Neural cell (in vitro differentiated cells): ENCODE measurements around the gene HLA-DRB1. TPM values are rescaled to one million over a fixed set of nuclear protein-coding genes. Genes with fewer than 3 reads are reported as not detected.

Experiments used
- H2AFZ ChIP-seq: fragments of 200-600, 300-800 bp; sonication (generic), shearing (Covaris generic); 2 replicates; pipeline ENCODE4 v1.6.0; 2014; ENCODE audit warnings: low read depth, mild to moderate bottlenecking, antibody characterized with exemption, low read length, moderate library complexity
- H3F3A ChIP-seq: fragments of 200-600 bp; shearing (Covaris generic); 2 replicates; pipeline ENCODE4 v1.6.1; 2016; ENCODE audit warnings: mild to moderate bottlenecking, moderate library complexity, mixed read lengths, antibody characterized with exemption, low read length; ENCODE audit not compliant: insufficient read depth, poor library complexity, severe bottlenecking
- H3K27ac ChIP-seq: fragments of 200-600, 300-800 bp; sonication (generic), shearing (Covaris generic); 2 replicates; pipeline ENCODE4 v1.5.1; 2014; ENCODE audit warnings: mild to moderate bottlenecking, low read length, moderate library complexity
- H3K27me3 ChIP-seq: fragments of 300-800, 200-600 bp; sonication (generic), shearing (Covaris generic); 2 replicates; pipeline ENCODE4 v1.6.0; 2014; ENCODE audit warnings: mild to moderate bottlenecking, low read depth, low read length, moderate library complexity; ENCODE audit not compliant: insufficient read depth
- H3K36me3 ChIP-seq: fragments of 300-800, 200-600 bp; sonication (generic), shearing (Covaris generic); 2 replicates; pipeline ENCODE4 v1.5.1; 2014; ENCODE audit warnings: mild to moderate bottlenecking, antibody characterized with exemption, low read length, moderate library complexity; ENCODE audit not compliant: insufficient read depth
- H3K4me2 ChIP-seq: fragments of 300-800, 200-600 bp; sonication (generic), shearing (Covaris generic); 2 replicates; pipeline ENCODE4 v1.6.0; 2014; ENCODE audit warnings: mild to moderate bottlenecking, low read length
- H3K4me3 ChIP-seq: fragments of 300-800, 200-600 bp; sonication (generic), shearing (Covaris generic); 2 replicates; pipeline ENCODE4 v1.5.1; 2014; ENCODE audit warnings: mild to moderate bottlenecking, low read length, moderate library complexity
- H3K79me2 ChIP-seq: fragments of 200-600 bp; shearing (Covaris generic); replicated peaks from 2 replicates; pipeline ENCODE4 v1.6.0; 2014; ENCODE audit warnings: mild to moderate bottlenecking, low read length, moderate library complexity; ENCODE audit not compliant: insufficient read depth
- H3K9ac ChIP-seq: fragments of 300-800, 200-600 bp; sonication (generic), shearing (Covaris generic); 2 replicates; pipeline ENCODE4 v1.6.1; 2016; ENCODE audit warnings: mild to moderate bottlenecking, low read length, mixed read lengths
- H3K9me2 ChIP-seq: fragments of 200-600 bp; shearing (Covaris generic); 2 replicates; pipeline ENCODE4 v1.6.1; 2016; ENCODE audit warnings: mild to moderate bottlenecking, low read length, mixed read lengths; ENCODE audit not compliant: insufficient read depth
- H3K9me3 ChIP-seq: fragments of 200-600, 300-800 bp; sonication (generic), shearing (Covaris generic); 2 replicates; pipeline ENCODE4 v1.6.1; 2016; ENCODE audit warnings: mild to moderate bottlenecking, mixed run types, low read length, moderate library complexity, mixed read lengths
- H4K20me1 ChIP-seq: fragments of 200-600 bp; shearing (Covaris generic); 2 replicates; pipeline ENCODE4 v1.6.1; 2016; ENCODE audit warnings: mild to moderate bottlenecking, mixed run types; ENCODE audit not compliant: insufficient read depth
- EP300 ChIP-seq: fragments of 450-650 bp; conservative IDR thresholded peaks from 2 replicates; pipeline ENCODE4 v1.6.1; 2014; ENCODE audit warnings: antibody characterized with exemption, mild to moderate bottlenecking, moderate library complexity; ENCODE audit not compliant: poor library complexity, severe bottlenecking
- EZH2 ChIP-seq: fragments of 200-600, 300-800 bp; shearing (Covaris generic), sonication (generic); IDR thresholded peaks from 2 replicates; pipeline ENCODE4 v1.6.1; 2014; ENCODE audit warnings: antibody characterized with exemption, low read length, borderline replicate concordance, mild to moderate bottlenecking; ENCODE audit not compliant: insufficient read depth, poor library complexity, severe bottlenecking
- POLR2AphosphoS5 ChIP-seq: IDR thresholded peaks from 2 replicates; pipeline ENCODE4 v1.6.1; 2012
- RAD21 ChIP-seq: fragments of 450-650 bp; conservative IDR thresholded peaks from 2 replicates; pipeline ENCODE4 v1.6.1; 2014; ENCODE audit warnings: antibody characterized with exemption, mild to moderate bottlenecking, moderate library complexity
- SMC3 ChIP-seq: fragments of 450-650 bp; conservative IDR thresholded peaks from 2 replicates; pipeline ENCODE4 v1.6.1; 2014; ENCODE audit warnings: antibody characterized with exemption, mild to moderate bottlenecking, moderate library complexity; ENCODE audit not compliant: poor library complexity
- TAF1 ChIP-seq: IDR thresholded peaks from 2 replicates; pipeline ENCODE4 v1.6.1; 2012; ENCODE audit warnings: low read depth
- polyA plus RNA-seq: library from polyadenylated mRNA; depleted of rRNA; stranded (reverse); fragments of >200 nt; gene quantifications from 2 replicates; pipeline ENCODE4 v1.2.3, GENCODE V29; 2014
- TF ChIP-seq, protein P1 (sequence below): IDR thresholded peaks from 2 replicates; pipeline ENCODE4 v1.6.1; 2012; ENCODE audit warnings: borderline replicate concordance
- TF ChIP-seq, protein P2 (sequence below): fragments of 450-650 bp; IDR thresholded peaks from 2 replicates; pipeline ENCODE4 v1.5.1; 2014; ENCODE audit warnings: antibody characterized with exemption, mild to moderate bottlenecking, moderate library complexity; ENCODE audit not compliant: poor library complexity, severe bottlenecking

The HLA-DRB1 gene
- polyA plus RNA-seq, 1 donor from 2014 or later, result not detected

DNA sequence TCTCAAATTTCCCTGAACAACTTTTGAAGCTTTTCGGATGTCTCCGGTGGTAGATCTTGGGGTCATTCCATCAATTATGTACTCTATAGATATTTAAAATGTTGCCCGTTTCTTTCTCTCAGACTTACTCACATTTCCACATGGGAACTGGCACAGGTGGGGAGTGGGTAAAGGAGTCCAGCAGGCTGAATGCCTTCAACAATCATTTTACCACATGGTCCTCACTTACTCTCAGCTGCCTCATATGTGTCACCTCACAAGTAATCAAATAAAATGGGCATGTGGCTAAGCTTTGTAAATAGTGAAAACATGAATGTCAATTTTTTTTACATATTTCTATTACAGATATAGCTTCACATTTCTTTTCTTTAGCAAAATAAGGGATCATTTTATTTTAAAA is 48.2 kb upstream of the HLA-DRB1 start:
- no peaks in the 10 kb centered on the region for H3K36me3 ChIP-seq
- no peak overlapping the region for H3K4me3 ChIP-seq
- no peaks in the 10 kb centered on the region for H3K27me3 ChIP-seq
- no peak overlapping the region for H3K27ac ChIP-seq
- no peaks in the 10 kb centered on the region for H3K9me2 ChIP-seq
- H3K79me2 ChIP-seq, result no peaks in the 10 kb centered on the region
- no peak overlapping the region for H3K4me2 ChIP-seq
- H3K9me3 ChIP-seq, result no peaks in the 10 kb centered on the region
- H3F3A ChIP-seq, result no peaks in the 10 kb centered on the region
- H4K20me1 ChIP-seq, result no peaks in the 10 kb centered on the region
- TF ChIP-seq, protein P1, sequence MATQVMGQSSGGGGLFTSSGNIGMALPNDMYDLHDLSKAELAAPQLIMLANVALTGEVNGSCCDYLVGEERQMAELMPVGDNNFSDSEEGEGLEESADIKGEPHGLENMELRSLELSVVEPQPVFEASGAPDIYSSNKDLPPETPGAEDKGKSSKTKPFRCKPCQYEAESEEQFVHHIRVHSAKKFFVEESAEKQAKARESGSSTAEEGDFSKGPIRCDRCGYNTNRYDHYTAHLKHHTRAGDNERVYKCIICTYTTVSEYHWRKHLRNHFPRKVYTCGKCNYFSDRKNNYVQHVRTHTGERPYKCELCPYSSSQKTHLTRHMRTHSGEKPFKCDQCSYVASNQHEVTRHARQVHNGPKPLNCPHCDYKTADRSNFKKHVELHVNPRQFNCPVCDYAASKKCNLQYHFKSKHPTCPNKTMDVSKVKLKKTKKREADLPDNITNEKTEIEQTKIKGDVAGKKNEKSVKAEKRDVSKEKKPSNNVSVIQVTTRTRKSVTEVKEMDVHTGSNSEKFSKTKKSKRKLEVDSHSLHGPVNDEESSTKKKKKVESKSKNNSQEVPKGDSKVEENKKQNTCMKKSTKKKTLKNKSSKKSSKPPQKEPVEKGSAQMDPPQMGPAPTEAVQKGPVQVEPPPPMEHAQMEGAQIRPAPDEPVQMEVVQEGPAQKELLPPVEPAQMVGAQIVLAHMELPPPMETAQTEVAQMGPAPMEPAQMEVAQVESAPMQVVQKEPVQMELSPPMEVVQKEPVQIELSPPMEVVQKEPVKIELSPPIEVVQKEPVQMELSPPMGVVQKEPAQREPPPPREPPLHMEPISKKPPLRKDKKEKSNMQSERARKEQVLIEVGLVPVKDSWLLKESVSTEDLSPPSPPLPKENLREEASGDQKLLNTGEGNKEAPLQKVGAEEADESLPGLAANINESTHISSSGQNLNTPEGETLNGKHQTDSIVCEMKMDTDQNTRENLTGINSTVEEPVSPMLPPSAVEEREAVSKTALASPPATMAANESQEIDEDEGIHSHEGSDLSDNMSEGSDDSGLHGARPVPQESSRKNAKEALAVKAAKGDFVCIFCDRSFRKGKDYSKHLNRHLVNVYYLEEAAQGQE, result no peak
- TF ChIP-seq, protein P2, sequence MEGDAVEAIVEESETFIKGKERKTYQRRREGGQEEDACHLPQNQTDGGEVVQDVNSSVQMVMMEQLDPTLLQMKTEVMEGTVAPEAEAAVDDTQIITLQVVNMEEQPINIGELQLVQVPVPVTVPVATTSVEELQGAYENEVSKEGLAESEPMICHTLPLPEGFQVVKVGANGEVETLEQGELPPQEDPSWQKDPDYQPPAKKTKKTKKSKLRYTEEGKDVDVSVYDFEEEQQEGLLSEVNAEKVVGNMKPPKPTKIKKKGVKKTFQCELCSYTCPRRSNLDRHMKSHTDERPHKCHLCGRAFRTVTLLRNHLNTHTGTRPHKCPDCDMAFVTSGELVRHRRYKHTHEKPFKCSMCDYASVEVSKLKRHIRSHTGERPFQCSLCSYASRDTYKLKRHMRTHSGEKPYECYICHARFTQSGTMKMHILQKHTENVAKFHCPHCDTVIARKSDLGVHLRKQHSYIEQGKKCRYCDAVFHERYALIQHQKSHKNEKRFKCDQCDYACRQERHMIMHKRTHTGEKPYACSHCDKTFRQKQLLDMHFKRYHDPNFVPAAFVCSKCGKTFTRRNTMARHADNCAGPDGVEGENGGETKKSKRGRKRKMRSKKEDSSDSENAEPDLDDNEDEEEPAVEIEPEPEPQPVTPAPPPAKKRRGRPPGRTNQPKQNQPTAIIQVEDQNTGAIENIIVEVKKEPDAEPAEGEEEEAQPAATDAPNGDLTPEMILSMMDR, result no peak
- no peak for TF ChIP-seq TAF1
- TF ChIP-seq SMC3, result no peak
- no peak for TF ChIP-seq POLR2AphosphoS5
- TF ChIP-seq EZH2, result no peak
- H3K9ac ChIP-seq, result no peak overlapping the region
- H2AFZ ChIP-seq, result no peak overlapping the region

DNA sequence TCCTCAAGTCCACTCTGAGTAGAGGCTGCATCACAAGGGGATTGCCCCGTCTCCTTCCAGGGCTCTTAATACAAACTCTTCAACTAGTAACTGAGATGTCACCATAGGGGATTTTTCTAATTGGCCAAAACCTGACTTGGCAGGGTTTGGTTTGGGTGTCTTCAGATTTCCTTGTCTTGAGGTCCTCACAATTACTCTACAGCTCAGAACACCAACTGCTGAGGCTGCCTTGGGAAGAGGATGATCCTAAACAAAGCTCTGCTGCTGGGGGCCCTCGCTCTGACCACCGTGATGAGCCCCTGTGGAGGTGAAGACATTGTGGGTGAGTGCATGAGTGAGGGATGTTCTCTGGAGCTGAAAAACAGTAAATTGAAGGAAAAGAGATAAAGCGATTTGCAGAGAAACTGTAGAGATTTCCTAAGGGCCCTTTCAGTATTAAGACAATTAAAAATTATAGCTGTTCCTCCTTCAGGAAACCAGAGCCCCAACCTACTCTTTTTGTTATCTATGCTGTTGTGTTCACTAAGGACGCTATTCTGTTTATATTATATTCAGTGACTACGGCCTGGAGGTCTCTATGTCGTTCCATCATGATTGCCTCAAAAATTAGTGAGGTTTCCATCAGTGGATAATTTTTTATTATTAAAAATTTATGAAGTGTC is 47.7 kb upstream of the HLA-DRB1 start, which contains the start of gene HLA-DQA1:
Gene HLA-DQA1 (plus strand): TSS at position 188 of the 662 bp plus-strand sequence. CDS start 53 bp downstream, at position 241.
- H4K20me1 ChIP-seq, result no peaks in the 10 kb centered on the region
- TF ChIP-seq, protein P2, result no peak
- TF ChIP-seq TAF1 (no peak), EP300 (no peak), SMC3 (no peak), RAD21 (no peak), EZH2 (no peak)
- TF ChIP-seq, protein P1, result no peak

More for the DNA sequence above, 47.7 kb upstream of the HLA-DRB1 start, which contains the start of gene HLA-DQA1:
- Histone ChIP-seq H3K27me3 (no peaks in the 10 kb centered on the region), H3K79me2 (no peaks in the 10 kb centered on the region), H3K4me3 (no peak within 1 kb of the TSS), H3F3A (no peaks in the 10 kb centered on the region), H3K36me3 (no peaks in the 10 kb centered on the region), H3K9me2 (no peaks in the 10 kb centered on the region), H3K27ac (no peak within 1 kb of the TSS), H2AFZ (no peak within 1 kb of the TSS), H3K4me2 (no peak within 1 kb of the TSS), H3K9me3 (no peaks in the 10 kb centered on the region), H3K9ac (no peak within 1 kb of the TSS)
